ENCODE measurements around the gene MTAP.

The MTAP gene

GRCh38 chr9:21871256-21871975, 69.0 kb downstream of the MTAP start:
- H3K4me3 ChIP-seq (ENCODE audit: low read depth, low read length) = no peak overlapping the region
- DNase-seq (ENCODE audit: low read depth) = no peak
- TF ChIP-seq CTCF (IDR thresholded peaks at IDR 0.05; ENCODE audit: insufficient read depth, low read depth, low read length, missing control alignments) = no peak

DNA sequence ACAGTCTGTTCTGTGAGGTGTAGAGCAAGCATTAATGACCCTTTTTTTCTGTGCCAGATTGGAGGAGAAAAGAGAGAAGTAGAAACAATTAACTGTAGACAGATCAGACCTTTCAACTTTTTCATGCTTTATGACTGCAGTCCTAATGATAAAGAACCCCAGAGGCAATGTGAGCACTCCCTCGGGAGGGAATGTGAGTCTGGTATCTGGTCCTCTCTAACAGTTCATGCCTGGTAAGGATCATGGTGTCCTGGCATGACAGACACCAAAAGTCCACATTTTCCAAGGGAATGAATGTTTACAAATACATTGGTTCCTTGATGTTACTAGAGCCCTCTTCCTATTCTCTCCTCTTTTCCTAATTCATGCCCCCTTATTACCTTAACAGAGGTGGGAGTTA, 70.3 kb downstream of the MTAP start:
- no peak for TF ChIP-seq CTCF (IDR thresholded peaks at IDR 0.05; ENCODE audit: insufficient read depth, low read depth, low read length, missing control alignments)
- no peak overlapping the region for H3K4me3 ChIP-seq (ENCODE audit: low read depth, low read length)
- no peak for DNase-seq (ENCODE audit: low read depth)

- H3K4me3 ChIP-seq (ENCODE audit: low read depth, low read length) = no peak overlapping the region
- TF ChIP-seq CTCF (IDR thresholded peaks at IDR 0.05; ENCODE audit: insufficient read depth, low read depth, low read length, missing control alignments) = no peak
- DNase-seq (ENCODE audit: low read depth) = no peak
These were observed 71.2 kb downstream of the MTAP start for GRCh38 chr9:21873540-21874221.

DNA sequence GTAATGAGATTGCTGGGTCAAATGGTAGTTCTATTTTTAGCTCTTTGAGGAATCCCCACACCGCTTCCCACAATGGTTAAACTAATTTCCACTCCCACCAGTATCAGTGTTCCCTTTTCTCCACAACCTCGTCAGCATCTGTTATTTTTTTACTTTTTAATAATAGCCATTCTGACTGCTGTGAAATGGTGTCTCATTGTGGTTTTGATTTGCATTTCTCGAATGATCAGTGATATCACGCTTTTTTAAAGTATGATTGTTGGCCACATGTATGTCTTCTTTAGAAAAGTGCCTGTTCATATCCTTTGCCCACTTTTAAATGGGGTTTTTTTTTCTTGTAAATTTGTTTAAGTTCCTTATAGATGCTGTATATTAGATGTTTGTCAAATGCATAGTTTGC, 73.5 kb downstream of the MTAP start:
- no peak overlapping the region for H3K4me3 ChIP-seq (ENCODE audit: low read depth, low read length)
- no peak for TF ChIP-seq CTCF (IDR thresholded peaks at IDR 0.05; ENCODE audit: insufficient read depth, low read depth, low read length, missing control alignments)
- DNase-seq (ENCODE audit: low read depth) = no peak

DNA sequence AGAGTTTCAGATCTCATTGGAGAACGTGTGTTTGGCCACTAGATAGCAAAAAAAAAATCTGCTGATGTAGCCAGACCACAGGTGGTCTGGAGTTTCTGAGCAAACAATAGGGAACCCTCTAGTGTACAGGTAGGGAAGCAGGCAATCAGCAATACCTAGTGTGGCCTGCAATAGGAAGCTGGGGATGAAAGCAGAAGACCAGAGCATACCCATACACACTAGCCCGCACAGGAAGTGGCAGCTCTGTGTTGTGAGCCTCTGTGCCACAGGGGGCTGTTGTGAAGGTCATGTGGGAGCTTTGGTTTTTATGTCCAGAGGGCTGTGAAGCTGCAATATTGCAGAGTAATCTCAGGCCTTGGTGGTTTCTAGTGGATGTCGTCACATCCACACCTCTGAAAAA, 81.2 kb downstream of the MTAP start:
- TF ChIP-seq CTCF (IDR thresholded peaks at IDR 0.05; ENCODE audit: insufficient read depth, low read depth, low read length, missing control alignments) = no peak
- DNase-seq (ENCODE audit: low read depth) = peak; percentile 9
- no peak overlapping the region for H3K4me3 ChIP-seq (ENCODE audit: low read depth, low read length)

DNA sequence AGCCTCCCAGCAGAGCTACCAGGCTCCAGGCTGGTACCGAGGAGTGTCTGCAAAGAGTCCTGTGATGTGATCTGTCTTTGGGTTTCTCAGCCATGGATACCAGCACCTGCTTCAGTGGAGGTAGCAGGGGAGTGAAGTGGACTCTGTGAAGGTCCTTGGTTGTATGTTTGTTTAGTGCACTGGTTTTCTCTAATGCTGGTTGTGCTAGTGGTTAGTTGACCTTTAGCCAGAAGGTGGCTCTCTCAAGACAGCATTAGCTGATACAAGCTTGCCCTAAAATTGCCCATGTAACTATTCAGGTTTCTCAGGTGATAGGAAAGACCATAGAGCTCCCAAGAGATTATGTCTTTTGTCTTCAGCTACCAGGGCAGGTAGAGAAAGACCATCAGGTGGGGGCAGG, 87.2 kb downstream of the MTAP start:
- no peak for DNase-seq (ENCODE audit: low read depth)
- no peak for TF ChIP-seq CTCF (IDR thresholded peaks at IDR 0.05; ENCODE audit: insufficient read depth, low read depth, low read length, missing control alignments)
- no peak overlapping the region for H3K4me3 ChIP-seq (ENCODE audit: low read depth, low read length)
